Left lung (tissue), 10 donors: ENCODE results near the gene MRPS18A. TPM values are rescaled to one million over a fixed set of nuclear protein-coding genes. Genes with fewer than 3 reads are reported as not detected.

Experiments used
- ATAC-seq: fragments of 200-7000 bp; cut with Tn5 transposase; one replicate; pipeline ENCODE4 v1.9.1; 2020; ENCODE audit warnings: moderate library complexity
- DNase-seq, 4 donors: peaks; one replicate each; pipeline ENCODE4 v3.0.0-alpha.2; 2013 to 2020
- H3K27ac ChIP-seq, 2 donors: fragments of 200-600 bp; sonication (generic) in 1 of 2; one replicate each; pipeline versions ENCODE4 v1.5.0 to v1.8.0; 2020 to 2021
- H3K27me3 ChIP-seq, 2 donors: fragments of 200-600 bp; sonication (generic) in 1 of 2; one replicate each; pipeline versions ENCODE4 v1.5.0 to v1.8.0; 2020 to 2021
- H3K36me3 ChIP-seq, 2 donors: fragments of 200-600 bp; sonication (generic) in 1 of 2; one replicate each; pipeline versions ENCODE4 v1.5.0 to v1.8.0; 2020 to 2021
- H3K4me1 ChIP-seq, 2 donors: fragments of 200-600 bp; one replicate each; pipeline ENCODE4 v1.8.0; 2021
- H3K4me3 ChIP-seq, 2 donors: fragments of 200-600 bp; sonication (generic) in 1 of 2; one replicate each; pipeline versions ENCODE4 v1.5.0 to v1.8.0; 2020 to 2021; ENCODE audit warnings: mild to moderate bottlenecking in 1 of 2
- H3K9me3 ChIP-seq, 2 donors: fragments of 200-600 bp; sonication (generic) in 1 of 2; one replicate each; pipeline versions ENCODE4 v1.5.0 to v1.8.0; 2020 to 2021
- CTCF ChIP-seq, 2 donors: fragments of 200-600 bp; sonication (generic) in 1 of 2; IDR thresholded peaks; one replicate each; pipeline versions ENCODE4 v1.5.0 to v1.8.0; 2021; ENCODE audit warnings: antibody characterized with exemption in 2 of 2
- intact Hi-C, 2 donors: fragments of 100-400 bp; cut with DNase I; formaldehyde crosslinking; loops; one replicate each; pipeline versions ENCODE4 v1.11.2 to v1.14.2; 2022
- polyA plus RNA-seq, 6 donors: library from polyadenylated mRNA; unstranded; fragments of 120-200 nt; gene quantifications; one replicate each; pipeline ENCODE4 v1.2.1, GENCODE V29; 2013; ENCODE audit not compliant: insufficient read length in 6 of 6
- total RNA-seq, 2 donors: library from RNA; stranded (reverse); fragmentation: NEBNext Ultra II Directional; extraction: Animal tissue kit (Norgen Biotek cat#: 25700); gene quantifications; one replicate each; pipeline ENCODE4 v1.2.1, GENCODE V29; 2021
- donor health status: DM: no; HTN: yes; CAD: no.
- donor health status: DM: no; HTN: no; CAD: no.

The MRPS18A gene
- total and polyA plus RNA-seq, 8 donors = 27.0 to 45.0 (median 38.0) TPM

DNA sequence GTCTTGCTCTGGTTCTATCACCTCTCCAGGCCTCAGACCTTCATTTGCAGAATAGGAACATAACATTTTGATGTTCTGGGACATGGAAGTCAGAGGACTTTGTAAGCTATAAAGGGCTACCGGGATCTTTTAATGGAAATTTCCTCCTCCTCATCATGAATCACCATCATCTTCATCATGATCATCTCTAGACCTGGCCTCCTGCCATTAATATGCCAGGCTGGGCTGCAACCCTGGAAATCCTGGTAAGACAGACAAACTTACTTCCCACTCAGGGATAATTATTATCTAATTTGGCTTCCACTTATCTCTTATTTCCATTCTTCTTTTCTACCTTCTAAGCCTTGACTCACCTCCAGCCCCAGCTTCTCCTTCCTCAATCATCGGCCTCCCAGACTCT is 41.0 kb upstream of the MRPS18A start:
- no peak for ATAC-seq

GRCh38 chr6:43727634-43728033 is 40.0 kb upstream of the MRPS18A start:
- intact Hi-C loops = no loop called here
- Histone ChIP-seq H3K36me3 (no peaks in the 10 kb centered on the region), H3K27ac (no peak overlapping the region), H3K4me3 (no peak overlapping the region), H3K27me3 (peaks cover 0 to 7% of the 10 kb centered on the region in 2 donors), H3K9me3 (peaks cover 0 to 24% of the 10 kb centered on the region in 2 donors), H3K4me1 (peaks cover 16 to 32% of the 10 kb centered on the region in 2 donors)
- no peak for TF ChIP-seq CTCF (IDR thresholded peaks at IDR 0.05)
- ATAC-seq (no peak), DNase-seq (no peak)

More for the DNA sequence above, 41.0 kb upstream of the MRPS18A start:
- no peak for DNase-seq
- H3K4me1 ChIP-seq = peaks cover 16 to 27% of the 10 kb centered on the region in 2 donors
- H3K9me3 ChIP-seq = peaks cover 0 to 24% of the 10 kb centered on the region in 2 donors
- peaks cover 0 to 7% of the 10 kb centered on the region in 2 donors for H3K27me3 ChIP-seq
- no peak overlapping the region for H3K4me3 ChIP-seq
- no peak overlapping the region for H3K27ac ChIP-seq
- no peaks in the 10 kb centered on the region for H3K36me3 ChIP-seq
- intact Hi-C loops = no loop called here
- no peak for TF ChIP-seq CTCF (IDR thresholded peaks at IDR 0.05)

DNA sequence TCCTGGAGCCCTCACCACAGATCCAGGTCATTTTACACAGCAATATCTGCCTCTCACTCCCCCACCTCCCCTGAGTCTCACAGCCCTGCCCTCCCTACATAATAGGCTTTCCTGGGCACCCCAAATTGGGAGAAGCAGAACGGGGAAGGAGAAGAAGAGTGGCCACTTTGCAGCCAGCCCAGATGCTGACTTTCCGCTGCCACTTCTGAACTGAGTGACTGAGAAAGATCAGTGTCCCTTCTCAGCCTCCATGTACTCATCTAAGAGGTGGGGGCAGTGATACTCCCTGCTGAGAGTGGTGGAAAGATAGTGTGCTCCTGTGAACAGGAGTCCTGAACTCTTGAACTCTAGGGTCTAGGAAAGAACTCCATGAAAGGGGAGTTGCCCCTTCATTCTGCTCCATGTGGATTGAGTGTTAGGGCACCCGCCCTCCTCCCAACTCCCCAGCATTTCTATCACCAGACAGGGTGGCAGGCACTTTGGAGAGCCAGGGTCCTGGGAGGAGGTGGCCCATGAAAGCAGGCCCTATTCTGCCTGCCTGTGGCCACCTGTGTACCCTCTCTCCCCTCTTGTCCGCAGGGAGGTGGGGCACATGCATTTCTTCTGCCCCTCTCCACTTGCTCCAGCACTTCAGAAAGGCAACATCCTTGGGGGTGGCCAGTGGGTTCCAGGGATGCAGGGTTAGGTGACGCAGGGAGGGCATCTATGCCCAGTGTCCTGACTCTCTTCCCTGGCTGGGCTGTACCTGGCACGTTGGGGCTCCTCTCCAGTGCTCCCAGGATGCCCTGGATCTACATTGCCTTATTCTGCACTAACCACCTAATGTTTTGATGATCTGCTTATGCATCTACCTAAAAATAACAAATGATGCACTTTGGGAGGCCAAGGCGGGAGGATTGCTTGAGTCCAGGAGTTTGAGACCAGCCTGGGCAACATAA is 38.3 kb upstream of the MRPS18A start:
- peaks cover 0 to 18% of the 10 kb centered on the region in 2 donors for H3K27me3 ChIP-seq
- peak in 1 of 4 donors; percentile 15 for DNase-seq
- no peak overlapping the region for H3K4me3 ChIP-seq
- peaks cover 0 to 13% of the 10 kb centered on the region in 2 donors for H3K9me3 ChIP-seq
- TF ChIP-seq CTCF (IDR thresholded peaks at IDR 0.05) = no peak
- peak overlapping the region in 1 of 2 donors; percentile 49 for H3K27ac ChIP-seq
- peaks cover 16 to 32% of the 10 kb centered on the region in 2 donors for H3K4me1 ChIP-seq
- peak; percentile 1 for ATAC-seq
- H3K36me3 ChIP-seq = no peaks in the 10 kb centered on the region
- intact Hi-C loops = no loop called here

DNA sequence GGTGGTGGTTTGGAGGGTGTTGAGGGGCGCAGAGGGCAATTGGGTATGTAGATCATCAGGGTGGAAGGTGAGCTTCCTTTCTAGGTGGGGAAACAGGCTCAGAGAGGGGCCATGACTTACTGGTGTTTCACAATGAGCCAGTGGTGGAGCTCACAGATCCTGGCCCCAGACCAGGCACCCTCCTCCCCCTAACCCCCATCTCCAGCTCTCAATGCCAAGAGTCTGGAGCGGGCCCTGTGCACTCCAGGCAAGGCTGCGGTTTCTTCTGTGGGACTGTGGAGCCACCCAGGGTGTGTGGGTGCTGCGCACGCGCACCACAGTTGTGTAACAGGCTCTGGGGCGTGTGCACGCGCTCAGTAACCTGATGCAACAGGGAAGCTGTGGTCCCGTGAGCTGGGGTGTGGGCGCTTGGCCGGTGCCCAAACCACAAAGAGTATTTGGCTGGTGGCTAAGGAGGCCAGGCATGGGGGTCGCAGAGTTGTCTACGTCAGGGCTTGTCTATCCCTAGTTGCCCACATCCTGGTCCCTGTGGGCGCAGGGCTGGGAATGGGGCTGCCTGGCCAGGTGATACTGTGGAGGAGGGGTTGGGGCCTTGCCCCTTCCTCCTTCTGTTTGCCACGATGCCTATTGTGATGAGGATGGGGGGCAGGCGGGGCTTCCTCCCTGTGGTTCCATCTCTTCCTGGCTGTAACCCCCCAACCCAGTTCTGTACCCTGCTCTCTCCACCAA is 37.5 kb upstream of the MRPS18A start:
- Histone ChIP-seq H3K36me3 (no peaks in the 10 kb centered on the region), H3K4me1 (peaks cover 16 to 32% of the 10 kb centered on the region in 2 donors), H3K27me3 (peaks cover 0 to 19% of the 10 kb centered on the region in 2 donors), H3K4me3 (no peak overlapping the region), H3K9me3 (peaks cover 0 to 5% of the 10 kb centered on the region in 2 donors), H3K27ac (peak overlapping the region; percentile 16 to 49)
- TF ChIP-seq CTCF (IDR thresholded peaks at IDR 0.05) = no peak
- DNase-seq = peak in 3 of 4 donors; percentile 94 to 97 (median 95)
- intact Hi-C loops = loop anchor here in 1 of 2 donors (5.0 kb wide), 1 partner anchor 352 kb away; no protein-coding TSS in a partner anchor
- peak; percentile 91 for ATAC-seq
